Measurements from ENCODE around the gene ISG20.

The ISG20 gene

GRCh38 chr15:88647351-88648105 is 8.7 kb downstream of the ISG20 start:
- no peaks in the 10 kb centered on the region for H3K27me3 ChIP-seq (ENCODE audit: control insufficient read depth in 1 of 2, insufficient read depth in 2 of 2, low read length in 2 of 2)
- no peaks in the 10 kb centered on the region for H3K9me3 ChIP-seq (ENCODE audit: control insufficient read depth in 1 of 2, low read length in 2 of 2)
- peaks cover 0 to 19% of the 10 kb centered on the region in 2 donors for H3K36me3 ChIP-seq (ENCODE audit: control insufficient read depth in 1 of 2, insufficient read depth in 2 of 2, low read length in 2 of 2)
- peak overlapping the region in 1 of 2 donors; percentile 9 for H3K4me3 ChIP-seq (ENCODE audit: low read depth in 1 of 2, low read length in 2 of 2)
- H3K9ac ChIP-seq (ENCODE audit: low read depth in 1 of 2, low read length in 2 of 2), result peak overlapping the region; percentile 43 to 47
- H3K4me1 ChIP-seq (ENCODE audit: control insufficient read depth in 1 of 2, insufficient read depth in 2 of 2, low read length in 2 of 2), result peaks cover 26 to 30% of the 10 kb centered on the region in 2 donors
- H3K27ac ChIP-seq (ENCODE audit: low read depth, low read length), result peak overlapping the region; percentile 43

GRCh38 chr15:88648357-88649214 is 9.8 kb downstream of the ISG20 start:
- Histone ChIP-seq H3K27me3 (ENCODE audit: control insufficient read depth in 1 of 2, insufficient read depth in 2 of 2, low read length in 2 of 2) (no peaks in the 10 kb centered on the region), H3K9me3 (ENCODE audit: control insufficient read depth in 1 of 2, low read length in 2 of 2) (no peaks in the 10 kb centered on the region), H3K36me3 (ENCODE audit: control insufficient read depth in 1 of 2, insufficient read depth in 2 of 2, low read length in 2 of 2) (peaks cover 0 to 22% of the 10 kb centered on the region in 2 donors), H3K27ac (ENCODE audit: low read depth, low read length) (peak overlapping the region; percentile 43), H3K4me3 (ENCODE audit: low read depth in 1 of 2, low read length in 2 of 2) (no peak overlapping the region), H3K9ac (ENCODE audit: low read depth in 1 of 2, low read length in 2 of 2) (peak overlapping the region; percentile 41 to 57), H3K4me1 (ENCODE audit: control insufficient read depth in 1 of 2, insufficient read depth in 2 of 2, low read length in 2 of 2) (peaks cover 26 to 30% of the 10 kb centered on the region in 2 donors)

- Histone ChIP-seq H3K9ac (ENCODE audit: low read depth in 1 of 2, low read length in 2 of 2) (peak overlapping the region; percentile 41 to 57), H3K27me3 (ENCODE audit: control insufficient read depth in 1 of 2, insufficient read depth in 2 of 2, low read length in 2 of 2) (no peaks in the 10 kb centered on the region), H3K4me3 (ENCODE audit: low read depth in 1 of 2, low read length in 2 of 2) (no peak overlapping the region), H3K27ac (ENCODE audit: low read depth, low read length) (no peak overlapping the region), H3K4me1 (ENCODE audit: control insufficient read depth in 1 of 2, insufficient read depth in 2 of 2, low read length in 2 of 2) (peaks cover 26 to 30% of the 10 kb centered on the region in 2 donors), H3K36me3 (ENCODE audit: control insufficient read depth in 1 of 2, insufficient read depth in 2 of 2, low read length in 2 of 2) (peaks cover 0 to 22% of the 10 kb centered on the region in 2 donors), H3K9me3 (ENCODE audit: control insufficient read depth in 1 of 2, low read length in 2 of 2) (no peaks in the 10 kb centered on the region)
These were observed 10.5 kb downstream of the ISG20 start for GRCh38 chr15:88649286-88649733.

DNA sequence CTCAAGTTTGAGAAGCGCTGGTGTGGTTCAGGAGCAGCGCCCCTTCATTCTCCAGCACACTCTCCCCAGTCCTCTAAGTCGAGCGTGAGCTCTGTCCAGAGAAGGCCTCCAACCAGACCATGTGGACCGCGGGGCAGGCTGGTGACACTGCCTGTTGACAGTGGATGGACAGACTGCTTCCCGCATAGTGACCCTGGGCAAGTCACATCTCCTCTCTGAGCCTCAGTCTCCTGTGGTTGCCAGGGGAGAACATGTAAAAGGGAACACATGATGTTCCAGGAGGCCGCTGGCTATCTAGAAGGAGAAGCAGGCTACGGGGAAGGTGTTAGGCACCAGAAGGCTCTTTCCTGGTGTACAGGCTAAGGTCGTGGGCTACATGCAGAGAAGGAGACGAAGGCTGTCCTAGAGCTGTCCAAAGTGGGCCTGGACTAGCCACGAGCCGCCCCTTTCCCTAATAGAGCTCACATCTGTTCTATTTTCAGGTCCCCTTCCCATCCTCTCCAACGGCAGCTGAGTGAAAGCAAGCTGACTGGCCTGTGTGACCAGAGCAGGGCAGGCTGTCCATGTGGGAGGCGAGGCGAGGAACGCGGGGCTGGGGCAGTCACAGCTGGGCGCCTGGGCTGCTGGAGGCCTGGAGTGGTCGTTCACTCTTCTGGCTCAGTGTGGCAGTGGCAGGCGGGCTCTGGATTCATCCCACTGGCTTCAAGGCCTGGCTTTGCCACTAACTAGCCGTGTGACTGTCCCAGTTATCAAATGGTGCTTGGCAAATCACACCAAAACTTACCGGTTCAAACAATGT is 11.1 kb downstream of the ISG20 start:
- Histone ChIP-seq H3K27me3 (ENCODE audit: control insufficient read depth in 1 of 2, insufficient read depth in 2 of 2, low read length in 2 of 2) (no peaks in the 10 kb centered on the region), H3K4me1 (ENCODE audit: control insufficient read depth in 1 of 2, insufficient read depth in 2 of 2, low read length in 2 of 2) (peaks cover 26 to 30% of the 10 kb centered on the region in 2 donors), H3K9ac (ENCODE audit: low read depth in 1 of 2, low read length in 2 of 2) (no peak overlapping the region), H3K4me3 (ENCODE audit: low read depth in 1 of 2, low read length in 2 of 2) (no peak overlapping the region), H3K36me3 (ENCODE audit: control insufficient read depth in 1 of 2, insufficient read depth in 2 of 2, low read length in 2 of 2) (peaks cover 0 to 20% of the 10 kb centered on the region in 2 donors), H3K27ac (ENCODE audit: low read depth, low read length) (peak overlapping the region; percentile 4), H3K9me3 (ENCODE audit: control insufficient read depth in 1 of 2, low read length in 2 of 2) (no peaks in the 10 kb centered on the region)

GRCh38 chr15:88650556-88650955 is 11.7 kb downstream of the ISG20 start:
- Histone ChIP-seq H3K9ac (ENCODE audit: low read depth in 1 of 2, low read length in 2 of 2) (no peak overlapping the region), H3K27me3 (ENCODE audit: control insufficient read depth in 1 of 2, insufficient read depth in 2 of 2, low read length in 2 of 2) (no peaks in the 10 kb centered on the region), H3K36me3 (ENCODE audit: control insufficient read depth in 1 of 2, insufficient read depth in 2 of 2, low read length in 2 of 2) (peaks cover 0 to 14% of the 10 kb centered on the region in 2 donors)

DNA sequence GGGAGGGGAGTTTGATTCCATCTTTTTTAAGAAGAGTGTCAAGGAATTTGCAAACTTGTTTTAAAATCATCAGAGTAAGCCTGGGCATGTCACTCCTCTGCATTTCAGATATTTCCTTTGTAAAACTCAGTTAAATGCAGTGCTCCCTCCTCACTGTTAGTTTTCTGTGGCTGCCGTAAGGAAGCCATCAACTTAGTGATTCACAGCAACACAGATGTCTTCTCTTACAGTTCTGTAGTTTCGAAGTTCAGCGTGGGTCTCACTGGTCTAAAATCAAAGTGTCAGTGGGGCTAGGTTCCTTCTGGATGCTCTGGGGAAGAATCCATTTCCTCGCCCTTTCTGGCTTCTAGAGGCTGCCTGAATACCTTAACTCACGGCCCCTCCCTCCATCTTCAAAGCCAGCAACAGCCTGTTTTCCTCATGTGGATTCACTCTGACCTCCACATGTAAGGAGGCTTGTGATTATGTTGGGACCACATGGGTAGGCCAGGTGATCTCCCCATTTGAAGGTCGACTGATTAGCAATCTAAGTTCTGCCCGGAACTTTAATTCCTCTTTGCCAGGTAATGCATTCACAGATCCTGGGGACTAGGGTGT is 12.4 kb downstream of the ISG20 start:
- no peak overlapping the region for H3K27ac ChIP-seq (ENCODE audit: low read depth, low read length)

More at GRCh38 chr15:88650556-88650955, 11.7 kb downstream of the ISG20 start:
- peaks cover 26% of the 10 kb centered on the region in 2 donors for H3K4me1 ChIP-seq (ENCODE audit: control insufficient read depth in 1 of 2, insufficient read depth in 2 of 2, low read length in 2 of 2)
- H3K9me3 ChIP-seq (ENCODE audit: control insufficient read depth in 1 of 2, low read length in 2 of 2), result no peaks in the 10 kb centered on the region
- no peak overlapping the region for H3K27ac ChIP-seq (ENCODE audit: low read depth, low read length)
- no peak overlapping the region for H3K4me3 ChIP-seq (ENCODE audit: low read depth in 1 of 2, low read length in 2 of 2)

DNA sequence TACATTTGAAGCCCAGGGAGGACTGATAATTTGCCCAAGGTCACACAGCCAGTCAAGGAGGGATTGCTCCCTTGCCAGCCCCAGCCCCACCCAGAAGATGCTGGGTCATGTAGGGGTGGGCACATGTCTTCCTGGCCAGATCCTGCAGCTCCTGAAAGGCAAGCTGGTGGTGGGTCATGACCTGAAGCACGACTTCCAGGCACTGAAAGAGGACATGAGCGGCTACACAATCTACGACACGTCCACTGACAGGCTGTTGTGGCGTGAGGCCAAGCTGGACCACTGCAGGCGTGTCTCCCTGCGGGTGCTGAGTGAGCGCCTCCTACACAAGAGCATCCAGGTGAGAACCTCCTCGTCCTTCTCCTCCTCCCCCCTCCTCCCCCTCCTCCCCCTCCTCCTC is 13.2 kb downstream of the ISG20 start:
- Histone ChIP-seq H3K27me3 (ENCODE audit: control insufficient read depth in 1 of 2, insufficient read depth in 2 of 2, low read length in 2 of 2) (no peaks in the 10 kb centered on the region), H3K27ac (ENCODE audit: low read depth, low read length) (no peak overlapping the region), H3K9me3 (ENCODE audit: control insufficient read depth in 1 of 2, low read length in 2 of 2) (no peaks in the 10 kb centered on the region)

More for the DNA sequence above, 12.4 kb downstream of the ISG20 start:
- Histone ChIP-seq H3K27me3 (ENCODE audit: control insufficient read depth in 1 of 2, insufficient read depth in 2 of 2, low read length in 2 of 2) (no peaks in the 10 kb centered on the region), H3K4me3 (ENCODE audit: low read depth in 1 of 2, low read length in 2 of 2) (no peak overlapping the region), H3K36me3 (ENCODE audit: control insufficient read depth in 1 of 2, insufficient read depth in 2 of 2, low read length in 2 of 2) (peaks cover 0 to 10% of the 10 kb centered on the region in 2 donors), H3K9ac (ENCODE audit: low read depth in 1 of 2, low read length in 2 of 2) (no peak overlapping the region), H3K9me3 (ENCODE audit: control insufficient read depth in 1 of 2, low read length in 2 of 2) (no peaks in the 10 kb centered on the region), H3K4me1 (ENCODE audit: control insufficient read depth in 1 of 2, insufficient read depth in 2 of 2, low read length in 2 of 2) (peaks cover 25 to 26% of the 10 kb centered on the region in 2 donors)

GRCh38 chr15:88652456-88653199 is 13.8 kb downstream of the ISG20 start:
- Histone ChIP-seq H3K27ac (ENCODE audit: low read depth, low read length) (no peak overlapping the region), H3K9me3 (ENCODE audit: control insufficient read depth in 1 of 2, low read length in 2 of 2) (no peaks in the 10 kb centered on the region), H3K4me1 (ENCODE audit: control insufficient read depth in 1 of 2, insufficient read depth in 2 of 2, low read length in 2 of 2) (peaks cover 17 to 20% of the 10 kb centered on the region in 2 donors), H3K4me3 (ENCODE audit: low read depth in 1 of 2, low read length in 2 of 2) (no peak overlapping the region), H3K27me3 (ENCODE audit: control insufficient read depth in 1 of 2, insufficient read depth in 2 of 2, low read length in 2 of 2) (no peaks in the 10 kb centered on the region), H3K36me3 (ENCODE audit: control insufficient read depth in 1 of 2, insufficient read depth in 2 of 2, low read length in 2 of 2) (peaks cover 0 to 10% of the 10 kb centered on the region in 2 donors), H3K9ac (ENCODE audit: low read depth in 1 of 2, low read length in 2 of 2) (no peak overlapping the region)

More for the DNA sequence above, 13.2 kb downstream of the ISG20 start:
- Histone ChIP-seq H3K4me3 (ENCODE audit: low read depth in 1 of 2, low read length in 2 of 2) (no peak overlapping the region), H3K9ac (ENCODE audit: low read depth in 1 of 2, low read length in 2 of 2) (no peak overlapping the region), H3K4me1 (ENCODE audit: control insufficient read depth in 1 of 2, insufficient read depth in 2 of 2, low read length in 2 of 2) (peaks cover 24 to 26% of the 10 kb centered on the region in 2 donors), H3K36me3 (ENCODE audit: control insufficient read depth in 1 of 2, insufficient read depth in 2 of 2, low read length in 2 of 2) (peaks cover 0 to 10% of the 10 kb centered on the region in 2 donors)
